Mesendoderm (in vitro differentiated cells): ENCODE measurements around the gene COPA. TPM values are rescaled to one million over a fixed set of nuclear protein-coding genes. Genes with fewer than 3 reads are reported as not detected.
A peak's percentile ranks its signal among the peaks of the same experiment; 100 is the strongest.
"Not testable (repeated sequence)": the region's sequence is repeated elsewhere in the genome, so short reads cannot be mapped to it uniquely, and the experiment has no call there.

ENCODE experiments used
- DNase-seq: peaks from one replicate; pipeline ENCODE4 v3.0.0; 2013
- H2AK5ac ChIP-seq: 2 replicates; pipeline ENCODE4 v1.6.1; 2013; ENCODE audit warnings: low read length, inconsistent platforms
- H2BK120ac ChIP-seq: 2 replicates; pipeline ENCODE4 v1.6.1; 2013; ENCODE audit warnings: low read depth, mild to moderate bottlenecking, low read length, moderate library complexity, mixed read lengths
- H2BK15ac ChIP-seq: replicated peaks from 2 replicates; pipeline ENCODE4 v1.6.1; 2013; ENCODE audit warnings: low read depth, mild to moderate bottlenecking, moderate library complexity
- H2BK5ac ChIP-seq: 2 replicates; pipeline ENCODE4 v1.6.1; 2013; ENCODE audit warnings: low read length, inconsistent platforms
- H3K18ac ChIP-seq: 2 replicates; pipeline ENCODE4 v1.6.1; 2013; ENCODE audit warnings: mild to moderate bottlenecking, low read length, mixed read lengths
- H3K23ac ChIP-seq: one replicate; pipeline ENCODE4 v1.6.1; 2013; ENCODE audit warnings: low read length
- H3K27ac ChIP-seq: 2 replicates; pipeline ENCODE4 v1.5.1; 2013; ENCODE audit warnings: low read depth, mild to moderate bottlenecking, inconsistent platforms, low read length, moderate library complexity
- H3K27me3 ChIP-seq: 2 replicates; pipeline ENCODE4 v1.6.1; 2013; ENCODE audit warnings: low read length, control low read depth, mild to moderate bottlenecking, inconsistent platforms; ENCODE audit not compliant: insufficient read depth, poor library complexity
- H3K36me3 ChIP-seq: 2 replicates; pipeline ENCODE4 v1.6.1; 2013; ENCODE audit warnings: low read length, inconsistent platforms; ENCODE audit not compliant: control insufficient read depth, insufficient read depth
- H3K4ac ChIP-seq: one replicate; pipeline ENCODE4 v1.6.1; 2013; ENCODE audit warnings: low read depth, mild to moderate bottlenecking, low read length, moderate library complexity
- H3K4me1 ChIP-seq: 2 replicates; pipeline ENCODE4 v1.6.1; 2013; ENCODE audit warnings: low read depth, low read length, inconsistent platforms; ENCODE audit not compliant: control insufficient read depth
- H3K4me2 ChIP-seq: 2 replicates; pipeline ENCODE4 v1.6.1; 2013; ENCODE audit warnings: low read length
- H3K4me3 ChIP-seq: 2 replicates; pipeline ENCODE4 v1.5.1; 2013; ENCODE audit warnings: mild to moderate bottlenecking, low read length
- H3K56ac ChIP-seq: one replicate; pipeline ENCODE4 v1.6.1; 2013; ENCODE audit warnings: low read length
- H3K79me1 ChIP-seq: 2 replicates; pipeline ENCODE4 v1.6.1; 2013; ENCODE audit warnings: low read length, inconsistent platforms
- H3K79me2 ChIP-seq: 2 replicates; pipeline ENCODE4 v1.6.1; 2013; ENCODE audit warnings: mild to moderate bottlenecking, low read length; ENCODE audit not compliant: control insufficient read depth, insufficient read depth
- H3K9ac ChIP-seq: 2 replicates; pipeline ENCODE4 v1.6.1; 2013; ENCODE audit warnings: low read length, inconsistent platforms
- H4K5ac ChIP-seq: one replicate; pipeline ENCODE4 v1.6.1; 2013; ENCODE audit warnings: low read length
- H4K8ac ChIP-seq: one replicate; pipeline ENCODE4 v1.6.1; 2013; ENCODE audit warnings: low read depth, mild to moderate bottlenecking, control low read depth, low read length, moderate library complexity
- WGBS: extraction: QIAGEN DNeasy Blood & Tissue Kit; methylation state at CpG from one replicate; pipeline ENCODE4 v1.1.7; 2013; ENCODE audit warnings: low lambda C conversion rate, missing lambda C conversion rate; ENCODE audit not compliant: insufficient coverage; ENCODE audit errors: extremely low coverage; 5-methylcytosine and 5-hydroxymethylcytosine counted together
- polyA plus RNA-seq, 2 experiments: library from polyadenylated mRNA; stranded (reverse); fragments of 200-250 nt; gene quantifications; one replicate each; pipeline ENCODE4 v1.2.3, GENCODE V29; 2013

Gene COPA
- 75.5 TPM for polyA plus RNA-seq (2013, experiment 1 of 2)
- polyA plus RNA-seq (2013, experiment 2 of 2), result 77.1 TPM

GRCh38 chr1:160342953-160343869, at the start of gene COPA, which contains the start of gene NCSTN:
COPA (minus strand) TSS chr1:160343250; CDS start chr1:160343170, 80 bp downstream.
NCSTN (plus strand) TSS chr1:160343383; CDS start chr1:160343397, 14 bp downstream.
- Histone ChIP-seq H3K23ac (no peak within 1 kb of the TSS), H3K4me1 (no peaks in the 10 kb centered on the region), H3K27ac (no peak within 1 kb of the TSS), H3K79me1 (peaks cover 18% of the 10 kb centered on the region), H2AK5ac (peak within 1 kb of the TSS; percentile 38), H3K4ac (peak within 1 kb of the TSS; percentile 38), H2BK15ac (no peak within 1 kb of the TSS), H3K18ac (peak within 1 kb of the TSS; percentile 81), H3K4me2 (peak within 1 kb of the TSS; percentile 90), H3K79me2 (peaks cover 38% of the 10 kb centered on the region), H3K27me3 (no peaks in the 10 kb centered on the region), H2BK120ac (no peak within 1 kb of the TSS), H4K8ac (no peak within 1 kb of the TSS), H2BK5ac (peak within 1 kb of the TSS; percentile 71), H3K4me3 (peak within 1 kb of the TSS; percentile 81), H3K36me3 (peaks cover 2% of the 10 kb centered on the region), H4K5ac (no peak within 1 kb of the TSS), H3K56ac (peak within 1 kb of the TSS; percentile 98), H3K9ac (peak within 1 kb of the TSS; percentile 91)
- DNase-seq, result peak; percentile 99
- no CpG with 5 or more reads among the region's 58 CpGs for WGBS

- not testable (repeated sequence) for H3K4me1 ChIP-seq, H4K8ac ChIP-seq, H2AK5ac ChIP-seq, DNase-seq, H2BK15ac ChIP-seq, H3K79me2 ChIP-seq, H3K4ac ChIP-seq, H3K23ac ChIP-seq, H2BK120ac ChIP-seq, H3K79me1 ChIP-seq, H3K27me3 ChIP-seq, H3K27ac ChIP-seq, H3K4me3 ChIP-seq, H3K4me2 ChIP-seq, H3K36me3 ChIP-seq, H2BK5ac ChIP-seq, H3K9ac ChIP-seq, H3K56ac ChIP-seq, H4K5ac ChIP-seq, H3K18ac ChIP-seq
- WGBS, result no CpG with 5 or more reads among the region's 4 CpGs
These were observed 45.4 kb upstream of the COPA start for GRCh38 chr1:160388406-160388805.

GRCh38 chr1:160384812-160385211, 41.8 kb upstream of the COPA start:
- H4K8ac ChIP-seq, H3K79me2 ChIP-seq, H3K4ac ChIP-seq, H3K27ac ChIP-seq, H3K4me2 ChIP-seq, H3K9ac ChIP-seq, H3K23ac ChIP-seq, H3K79me1 ChIP-seq, H3K36me3 ChIP-seq, H3K18ac ChIP-seq, H4K5ac ChIP-seq, H3K56ac ChIP-seq, H3K4me3 ChIP-seq, H3K27me3 ChIP-seq, DNase-seq, H3K4me1 ChIP-seq, H2BK15ac ChIP-seq, H2BK5ac ChIP-seq, H2BK120ac ChIP-seq, H2AK5ac ChIP-seq: not testable (repeated sequence)
- no CpG with 5 or more reads among the region's 2 CpGs for WGBS

GRCh38 chr1:160377585-160378206, 34.6 kb upstream of the COPA start:
- Histone ChIP-seq H2BK120ac (no peak overlapping the region), H3K23ac (no peak overlapping the region), H3K4me3 (no peak overlapping the region), H3K9ac (no peak overlapping the region), H3K79me1 (no peaks in the 10 kb centered on the region), H4K8ac (no peak overlapping the region), H3K79me2 (no peaks in the 10 kb centered on the region), H3K4ac (no peak overlapping the region), H3K56ac (peak overlapping the region; percentile 31), H2BK15ac (no peak overlapping the region), H3K36me3 (no peaks in the 10 kb centered on the region), H2AK5ac (no peak overlapping the region), H3K27ac (no peak overlapping the region), H3K18ac (no peak overlapping the region), H2BK5ac (no peak overlapping the region), H3K4me1 (peaks cover 13% of the 10 kb centered on the region), H3K4me2 (no peak overlapping the region), H4K5ac (no peak overlapping the region), H3K27me3 (no peaks in the 10 kb centered on the region)
- peak; percentile 64 for DNase-seq
- WGBS, result no CpG with 5 or more reads among the region's 7 CpGs

GRCh38 chr1:160376525-160377131, 33.6 kb upstream of the COPA start:
- Histone ChIP-seq H3K36me3 (no peaks in the 10 kb centered on the region), H2BK120ac (no peak overlapping the region), H3K4me3 (no peak overlapping the region), H2AK5ac (no peak overlapping the region), H4K8ac (no peak overlapping the region), H3K9ac (peak overlapping the region; percentile 6), H3K56ac (peak overlapping the region; percentile 89), H4K5ac (no peak overlapping the region), H2BK15ac (no peak overlapping the region), H3K23ac (no peak overlapping the region), H3K4me2 (no peak overlapping the region), H3K4ac (no peak overlapping the region), H3K79me2 (no peaks in the 10 kb centered on the region), H3K27me3 (no peaks in the 10 kb centered on the region), H3K79me1 (no peaks in the 10 kb centered on the region), H2BK5ac (no peak overlapping the region), H3K4me1 (peaks cover 13% of the 10 kb centered on the region), H3K18ac (no peak overlapping the region), H3K27ac (no peak overlapping the region)
- DNase-seq, result peak; percentile 91
- no CpG with 5 or more reads among the region's 5 CpGs for WGBS
